Measurements from ENCODE around the gene LRMDA. TPM values are rescaled to one million over a fixed set of nuclear protein-coding genes. Genes with fewer than 3 reads are reported as not detected.

The LRMDA gene
- total and polyA plus RNA-seq, 2 of the 8 experiments (the other 6 are each of a cell fraction or from before 2014, with no cell fraction given): 0.86 to 2.8 TPM

DNA sequence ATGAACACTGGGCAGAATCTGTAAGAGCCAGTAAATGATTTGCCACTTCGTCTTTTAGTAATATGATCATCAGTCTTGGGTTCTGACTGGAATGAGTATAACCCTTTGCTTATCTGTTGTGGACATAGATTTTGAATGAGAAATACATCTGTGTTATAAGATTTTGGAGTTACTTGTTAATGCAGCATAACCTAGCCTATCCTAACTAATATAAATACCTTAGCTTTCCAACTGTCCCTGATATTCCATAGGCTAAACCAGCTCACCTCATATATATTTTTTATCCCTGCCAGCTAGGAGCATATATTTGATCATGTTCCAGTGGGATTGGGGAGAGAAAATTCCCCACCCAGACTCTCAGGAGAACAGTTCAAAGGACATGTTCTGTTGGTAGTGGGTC lies 15.1 kb downstream of the LRMDA start:
- H3K14ac ChIP-seq (ENCODE audit: insufficient read length): no peak overlapping the region
- no peak overlapping the region for H2BK12ac ChIP-seq (ENCODE audit: low read depth, low read length)
- H3K4ac ChIP-seq (replicated peaks; ENCODE audit: insufficient read length, low read depth, low read length): no peak overlapping the region
- no peak overlapping the region for H3K4me3 ChIP-seq (ENCODE audit: extremely low read depth in 1 of 4, insufficient read depth in 2 of 4, low read depth in 3 of 4, low read length in 4 of 4)
- no peaks in the 10 kb centered on the region for H3K79me2 ChIP-seq (ENCODE audit: control insufficient read depth in 1 of 2, insufficient read depth in 2 of 2, low read length in 2 of 2)
- FAIRE-seq (no peak), DNase-seq (ENCODE audit: low read depth in 1 of 2, low spot score in 2 of 2) (no peak)
- no peak overlapping the region for H3K23ac ChIP-seq (ENCODE audit: insufficient read length)
- no peak overlapping the region for H2BK120ac ChIP-seq (replicated peaks; ENCODE audit: low read depth, low read length)
- peaks cover 0 to 3% of the 10 kb centered on the region in 2 experiments for H4K20me1 ChIP-seq (replicated peaks in 1 of 2; ENCODE audit: control insufficient read depth in 1 of 2, insufficient read depth in 2 of 2, low read length in 2 of 2)
- POLR2A ChIA-PET (ENCODE audit: partially characterized antibody): no interaction called here
- H3K18ac ChIP-seq (ENCODE audit: extremely low read depth, low read length): no peak overlapping the region
- no peak overlapping the region for H4K8ac ChIP-seq (ENCODE audit: extremely low read depth, insufficient read depth, low read length)
- no peak overlapping the region for H2BK20ac ChIP-seq (ENCODE audit: low read length)
- peaks cover 6 to 8% of the 10 kb centered on the region in 2 experiments; a peak in 2 of 4 replicates for H3K9me3 ChIP-seq (ENCODE audit: insufficient read depth in 2 of 2, low read depth in 1 of 2, low read length in 1 of 2)
- no peak overlapping the region for H3K56ac ChIP-seq (replicated peaks; ENCODE audit: insufficient read length, low read depth, low read length)
- H3K27me3 ChIP-seq (replicated peaks in 1 of 4; ENCODE audit: control insufficient read depth in 3 of 4, extremely low read depth in 1 of 4, insufficient read depth in 3 of 4, low read length in 3 of 4): peaks cover 0 to 15% (median 3%) of the 10 kb centered on the region in 4 experiments; a peak in 4 of 7 replicates
- H3K79me1 ChIP-seq (ENCODE audit: low read depth, low read length): no peaks in the 10 kb centered on the region
- CTCF ChIA-PET (ENCODE audit: partially characterized antibody): interaction anchor here (0.9 to 1.3 kb wide), 3 partner anchors 9 to 147 kb away, joined by 3 to 7 read pairs (median 3); no protein-coding TSS in a partner anchor
- no peak overlapping the region for H2BK15ac ChIP-seq (ENCODE audit: low read length)
- no peaks in the 10 kb centered on the region for H3K23me2 ChIP-seq (ENCODE audit: low read depth, low read length)
- H3K36me3 ChIP-seq (ENCODE audit: control insufficient read depth in 2 of 4, insufficient read depth in 4 of 4, low read length in 3 of 4): no peaks in the 10 kb centered on the region
- no peak overlapping the region for H3K9ac ChIP-seq (replicated peaks in 1 of 4; ENCODE audit: extremely low read depth in 1 of 4, low read depth in 3 of 4, low read length in 3 of 4)
- no peak overlapping the region for H2AK5ac ChIP-seq (ENCODE audit: low read depth, low read length)
- H2AFZ ChIP-seq (ENCODE audit: low read length): no peak overlapping the region
- 100% methylated on average over 1 of the region's 1 CpG; no CpG with 5 or more reads in 1 of the 2 experiments for WGBS, 2 experiments (ENCODE audit: extremely low coverage in 1 of 2, insufficient coverage in 1 of 2, insufficient read length in 1 of 2, insufficient replicate concordance in 2 of 2, low coverage in 1 of 2, low lambda C conversion rate in 2 of 2, missing lambda C conversion rate in 1 of 2)
- H3K27ac ChIP-seq (ENCODE audit: low read depth, low read length): no peak overlapping the region
- no peak overlapping the region for H4K5ac ChIP-seq (ENCODE audit: insufficient read length, low read depth, low read length)
- no peak overlapping the region for H3K4me2 ChIP-seq (ENCODE audit: insufficient read depth in 1 of 2, low read depth in 2 of 2, low read length in 2 of 2)
- H2BK5ac ChIP-seq (ENCODE audit: low read depth, low read length): no peak overlapping the region
- H3K4me1 ChIP-seq (replicated peaks in 1 of 4; ENCODE audit: control insufficient read depth in 3 of 4, insufficient read depth in 4 of 4, low read length in 3 of 4): peaks cover 4 to 14% (median 12%) of the 10 kb centered on the region in 4 experiments
- H4K91ac ChIP-seq (replicated peaks; ENCODE audit: insufficient read length, low read length): no peak overlapping the region
- TF ChIP-seq, protein P1, sequence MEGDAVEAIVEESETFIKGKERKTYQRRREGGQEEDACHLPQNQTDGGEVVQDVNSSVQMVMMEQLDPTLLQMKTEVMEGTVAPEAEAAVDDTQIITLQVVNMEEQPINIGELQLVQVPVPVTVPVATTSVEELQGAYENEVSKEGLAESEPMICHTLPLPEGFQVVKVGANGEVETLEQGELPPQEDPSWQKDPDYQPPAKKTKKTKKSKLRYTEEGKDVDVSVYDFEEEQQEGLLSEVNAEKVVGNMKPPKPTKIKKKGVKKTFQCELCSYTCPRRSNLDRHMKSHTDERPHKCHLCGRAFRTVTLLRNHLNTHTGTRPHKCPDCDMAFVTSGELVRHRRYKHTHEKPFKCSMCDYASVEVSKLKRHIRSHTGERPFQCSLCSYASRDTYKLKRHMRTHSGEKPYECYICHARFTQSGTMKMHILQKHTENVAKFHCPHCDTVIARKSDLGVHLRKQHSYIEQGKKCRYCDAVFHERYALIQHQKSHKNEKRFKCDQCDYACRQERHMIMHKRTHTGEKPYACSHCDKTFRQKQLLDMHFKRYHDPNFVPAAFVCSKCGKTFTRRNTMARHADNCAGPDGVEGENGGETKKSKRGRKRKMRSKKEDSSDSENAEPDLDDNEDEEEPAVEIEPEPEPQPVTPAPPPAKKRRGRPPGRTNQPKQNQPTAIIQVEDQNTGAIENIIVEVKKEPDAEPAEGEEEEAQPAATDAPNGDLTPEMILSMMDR (IDR thresholded peaks at IDR 0.05; ENCODE audit: control extremely low read depth in 1 of 3, insufficient read depth in 1 of 3, low read depth in 1 of 3, low read length in 3 of 3): no peak
- no peak for TF ChIP-seq CHD2 (IDR thresholded peaks at IDR 0.05; ENCODE audit: low read length)
- TF ChIP-seq SP1 (IDR thresholded peaks at IDR 0.05; ENCODE audit: low read depth, low read length): no peak
- TF ChIP-seq HDAC2 (IDR thresholded peaks at IDR 0.05; ENCODE audit: borderline replicate concordance in 1 of 2, low read depth in 2 of 2, low read length in 2 of 2): no peak
- TF ChIP-seq RXRA (IDR thresholded peaks at IDR 0.05; ENCODE audit: insufficient read depth, low read depth, low read length): no peak
- no peak for TF ChIP-seq SIX5 (IDR thresholded peaks at IDR 0.05; ENCODE audit: low read depth, low read length)
- TF ChIP-seq GTF2F1 (IDR thresholded peaks at IDR 0.05; ENCODE audit: borderline replicate concordance, low read depth, low read length): no peak
- TF ChIP-seq CBX5 (IDR thresholded peaks at IDR 0.05; ENCODE audit: low read depth, low read length): no peak
- no peak for TF ChIP-seq POLR2AphosphoS5 (IDR thresholded peaks at IDR 0.05; ENCODE audit: low read depth, low read length)
- no peak for TF ChIP-seq EGR1 (IDR thresholded peaks at IDR 0.05; ENCODE audit: borderline replicate concordance, low read depth, low read length)
- TF ChIP-seq, protein P2, sequence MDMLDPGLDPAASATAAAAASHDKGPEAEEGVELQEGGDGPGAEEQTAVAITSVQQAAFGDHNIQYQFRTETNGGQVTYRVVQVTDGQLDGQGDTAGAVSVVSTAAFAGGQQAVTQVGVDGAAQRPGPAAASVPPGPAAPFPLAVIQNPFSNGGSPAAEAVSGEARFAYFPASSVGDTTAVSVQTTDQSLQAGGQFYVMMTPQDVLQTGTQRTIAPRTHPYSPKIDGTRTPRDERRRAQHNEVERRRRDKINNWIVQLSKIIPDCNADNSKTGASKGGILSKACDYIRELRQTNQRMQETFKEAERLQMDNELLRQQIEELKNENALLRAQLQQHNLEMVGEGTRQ (IDR thresholded peaks at IDR 0.05; ENCODE audit: low read length): no peak
